ENCODE data around the gene DGLUCY.
A peak's percentile ranks its signal among the peaks of the same experiment; 100 is the strongest.
"Not testable (repeated sequence)": the region's sequence is repeated elsewhere in the genome, so short reads cannot be mapped to it uniquely, and the experiment has no call there.

DGLUCY gene

DNA sequence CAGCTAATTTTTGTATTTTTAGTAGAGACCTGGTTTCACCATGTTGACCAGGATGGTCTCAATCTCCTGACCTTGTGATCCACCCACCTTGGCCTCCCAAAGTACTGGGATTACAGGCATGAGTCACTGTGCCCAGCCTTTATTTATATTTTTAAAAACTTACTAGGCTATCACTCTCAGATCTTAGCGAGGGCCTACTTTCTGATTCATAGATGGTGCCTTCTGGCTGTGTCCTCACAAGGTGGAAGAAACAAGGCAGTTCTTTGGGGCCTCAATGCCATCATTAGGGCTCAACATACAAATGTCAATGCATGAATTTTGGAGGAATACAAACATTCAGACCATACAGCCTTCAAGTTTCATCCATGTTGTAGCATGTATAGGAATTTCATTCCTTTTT is 2.4 kb upstream of the DGLUCY start:
- DNase-seq: no peak

DNA sequence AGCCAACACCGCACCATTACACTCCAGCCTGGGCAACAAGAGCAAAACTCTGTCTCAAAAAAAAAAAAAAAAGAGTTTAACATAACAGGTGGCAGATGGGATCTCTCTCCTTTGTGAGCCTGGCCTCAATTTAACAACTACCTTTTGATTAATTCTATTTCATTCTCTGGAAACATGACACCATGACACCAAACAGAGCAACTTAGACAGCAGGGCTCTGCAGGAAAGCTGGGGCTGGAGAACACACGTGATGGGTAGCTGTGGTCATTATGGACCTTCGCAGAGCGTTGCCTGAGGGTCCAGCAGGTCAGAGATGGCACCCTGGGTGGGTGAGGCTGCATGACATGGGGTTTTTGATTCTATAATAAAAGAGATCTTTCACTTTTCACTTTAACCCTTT is 1.7 kb upstream of the DGLUCY start:
- no peak for DNase-seq

- peak; percentile 89 for DNase-seq
Observed at GRCh38 chr14:91114079-91115065, 499 bp downstream of the DGLUCY start.

GRCh38 chr14:91115986-91116770 is 2.3 kb downstream of the DGLUCY start:
- DNase-seq: peak; percentile 53

DNA sequence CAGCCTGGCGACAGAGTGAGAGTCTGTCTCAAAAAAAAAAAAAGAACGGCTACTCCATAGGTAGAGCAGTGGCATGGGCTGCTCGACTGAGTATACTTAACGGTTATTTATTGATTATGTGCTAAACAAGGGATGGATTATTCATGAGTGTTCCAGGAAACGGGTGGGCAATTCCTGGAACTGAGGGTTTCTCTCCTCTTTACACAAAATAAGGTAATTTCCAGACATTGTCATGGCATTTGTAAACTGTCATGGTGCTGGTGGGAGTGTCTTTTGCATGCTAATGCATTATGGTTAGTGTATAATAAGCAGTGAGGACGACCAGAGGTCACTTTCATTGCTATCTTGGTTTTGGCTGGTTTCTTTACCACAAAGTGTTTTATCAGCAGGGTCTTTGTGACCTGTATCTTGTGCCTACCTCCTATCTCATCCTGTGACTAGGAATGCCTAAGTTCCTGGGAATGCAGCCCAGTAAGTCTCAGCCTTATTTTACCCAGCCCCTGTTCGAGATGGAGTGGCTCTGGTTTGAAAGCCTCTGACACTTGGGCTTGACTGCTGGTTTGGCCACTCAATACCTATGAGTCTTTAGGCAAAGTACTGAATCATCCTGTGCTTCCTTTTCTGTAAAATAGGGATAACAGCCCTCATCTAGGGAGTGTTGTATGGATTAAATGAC is 3.2 kb downstream of the DGLUCY start:
- peak; percentile 34 for DNase-seq

DNA sequence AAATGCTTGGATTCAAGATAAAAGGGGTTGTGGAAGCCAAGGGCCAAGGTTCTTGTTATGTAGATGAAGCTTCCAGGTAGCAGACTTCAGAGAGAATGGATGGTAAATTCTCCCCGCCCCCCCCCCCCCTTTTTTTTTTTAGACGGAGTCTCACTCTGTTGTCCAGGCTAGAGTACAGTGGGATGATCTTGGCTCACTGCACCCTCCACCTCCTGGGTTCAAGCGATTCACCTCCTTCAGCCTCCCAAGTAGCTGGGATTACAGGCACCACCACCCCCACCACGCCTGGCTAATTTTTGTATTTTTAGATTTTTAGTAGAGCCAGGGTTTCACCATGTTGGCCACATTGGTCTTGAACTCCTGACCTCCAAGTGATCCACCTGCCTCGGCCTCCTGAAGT is 4.1 kb downstream of the DGLUCY start:
- DNase-seq: no peak

DNA sequence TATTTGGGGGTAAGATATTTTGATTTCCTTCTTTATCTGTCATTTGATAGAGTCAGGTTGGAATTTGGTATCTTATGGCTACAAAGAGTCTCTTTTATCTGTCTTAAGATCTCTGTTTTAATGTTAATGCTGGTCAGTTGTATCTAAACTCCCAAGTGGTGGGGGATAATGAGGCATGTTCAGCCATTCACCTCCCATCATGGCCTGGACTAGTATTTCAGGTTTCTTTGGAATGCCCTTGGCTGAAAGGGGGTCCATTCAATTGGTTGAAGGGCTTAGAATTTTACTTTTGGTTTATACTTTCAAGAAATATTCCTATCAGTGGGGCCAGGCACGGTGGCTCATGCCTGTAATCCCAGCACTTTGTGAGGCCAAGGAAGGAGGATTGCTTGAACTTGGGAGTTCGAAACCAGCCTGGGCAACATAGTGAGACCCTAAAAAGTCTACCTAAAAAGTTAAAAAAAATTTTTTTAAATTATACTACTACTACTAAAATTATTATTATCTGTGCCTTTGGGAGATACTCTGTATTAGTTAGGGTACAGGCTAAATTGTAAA is 4.7 kb downstream of the DGLUCY start:
- no peak for DNase-seq

DNA sequence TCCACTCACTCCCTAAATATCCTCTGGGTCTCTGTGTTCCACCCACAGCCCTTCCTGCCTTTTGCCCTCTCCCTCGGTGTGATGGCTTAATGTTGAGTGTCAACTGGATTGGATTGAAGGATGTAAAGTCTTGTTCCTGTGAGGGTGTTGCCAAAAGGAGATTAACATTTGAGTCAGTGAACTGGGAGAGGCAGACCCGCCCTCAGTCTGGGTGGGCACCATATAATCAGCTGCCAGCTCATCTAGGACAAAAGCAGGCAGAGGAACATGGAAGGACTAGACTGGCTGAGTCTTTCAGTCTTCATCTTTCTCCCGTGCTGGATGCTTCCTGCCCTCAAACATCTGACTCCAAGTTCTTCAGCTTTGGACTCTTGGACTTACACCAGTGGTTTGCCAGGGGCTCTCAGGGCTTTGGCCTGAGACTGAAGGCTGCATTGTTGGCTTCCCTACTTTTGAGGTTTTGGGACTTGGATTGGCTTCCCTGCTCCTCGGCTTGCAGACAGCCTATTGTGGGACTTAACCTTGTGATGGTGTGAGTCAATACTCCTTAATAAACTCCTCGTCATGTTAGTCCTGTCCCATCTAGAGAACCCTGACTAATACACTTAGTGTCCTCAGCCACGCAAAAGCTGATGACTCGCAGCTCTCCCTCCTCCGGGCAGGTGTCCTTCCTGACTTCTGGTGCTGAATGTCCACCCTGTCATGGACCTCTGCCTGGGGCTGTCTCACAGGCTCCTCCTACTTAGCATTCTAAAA is 5.9 kb downstream of the DGLUCY start:
- peak; percentile 63 for DNase-seq

DNA sequence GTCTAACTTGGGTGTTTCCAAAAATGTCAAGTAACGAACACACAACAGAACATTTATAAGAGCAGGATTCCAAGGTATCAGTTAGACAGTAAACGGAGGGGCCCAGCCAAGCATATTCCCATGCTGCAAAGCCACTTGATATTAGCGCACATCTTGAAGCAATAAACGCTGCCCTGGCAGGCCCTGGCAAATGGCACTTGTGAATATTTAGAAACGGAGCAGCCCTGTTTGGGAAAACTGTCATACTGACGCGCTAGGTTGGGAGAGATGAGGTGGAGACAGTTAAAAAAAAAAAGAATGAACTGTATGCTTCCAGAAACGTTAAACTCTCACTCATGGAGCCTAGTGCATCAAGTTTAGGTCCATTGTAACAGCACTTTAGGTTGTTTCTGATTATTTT is 9.3 kb downstream of the DGLUCY start:
- no peak for DNase-seq

DNA sequence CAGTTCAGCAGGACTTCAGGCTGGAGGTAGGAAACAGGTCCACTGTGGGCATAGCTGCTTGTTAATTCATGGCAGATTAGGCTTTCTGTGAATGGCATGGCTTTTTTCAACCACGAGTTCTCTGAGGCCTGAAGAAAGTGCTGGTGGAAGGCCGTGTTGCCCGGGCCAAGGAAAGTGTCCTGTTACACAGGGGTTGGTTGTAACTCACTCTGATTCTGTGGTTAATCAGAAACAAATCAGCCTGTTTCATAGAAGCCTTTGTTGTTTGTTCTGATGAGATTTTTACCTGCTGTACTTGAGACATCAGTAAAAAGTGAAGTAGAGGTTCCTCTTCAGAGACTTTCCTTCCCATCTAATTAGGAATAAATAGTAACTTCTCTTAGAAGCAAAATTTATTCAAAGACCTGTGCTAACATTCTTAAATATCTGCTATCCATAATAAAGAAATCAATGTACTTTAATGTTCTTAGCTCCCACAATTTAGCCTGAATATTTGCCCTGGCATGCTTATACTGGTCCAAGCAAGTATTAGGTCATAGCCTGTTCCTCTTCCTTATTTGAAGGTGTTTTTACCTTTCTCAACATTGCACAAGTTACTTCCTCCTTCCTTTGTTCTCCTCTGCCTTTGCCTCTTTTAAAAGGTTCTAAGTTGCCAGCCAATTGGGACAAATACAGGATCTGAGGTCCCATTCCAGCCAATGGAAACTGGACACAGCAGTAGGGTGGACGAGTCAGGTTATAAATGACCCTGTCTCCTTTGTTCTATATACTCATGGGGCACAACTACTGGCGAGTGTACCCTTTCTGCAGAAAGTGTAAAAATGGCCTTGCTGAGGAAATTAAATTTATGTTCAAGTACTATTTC is 10.8 kb downstream of the DGLUCY start:
- not testable (repeated sequence) for DNase-seq

GRCh38 chr14:91125271-91125660 is 11.4 kb downstream of the DGLUCY start:
- DNase-seq: peak; percentile 52

DNA sequence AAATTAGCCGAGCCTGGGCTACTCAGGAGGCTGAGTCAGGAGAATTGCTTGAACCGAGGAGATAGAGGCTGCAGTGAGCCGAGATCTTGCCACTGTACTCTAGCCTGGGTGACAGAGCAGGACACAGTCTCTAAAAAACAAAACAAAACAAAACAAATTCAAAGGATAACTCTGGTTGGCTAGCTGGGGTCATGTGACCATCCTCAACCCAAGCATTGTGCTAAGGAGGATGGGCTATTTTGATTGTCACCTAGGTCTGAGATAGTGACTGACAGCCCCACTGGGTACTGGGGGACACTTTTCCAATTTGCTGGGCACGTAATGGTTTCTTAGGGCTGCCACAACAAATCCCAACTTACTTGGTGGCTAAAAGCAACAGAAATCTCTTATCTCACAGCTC is 11.9 kb downstream of the DGLUCY start:
- DNase-seq: no peak

DNA sequence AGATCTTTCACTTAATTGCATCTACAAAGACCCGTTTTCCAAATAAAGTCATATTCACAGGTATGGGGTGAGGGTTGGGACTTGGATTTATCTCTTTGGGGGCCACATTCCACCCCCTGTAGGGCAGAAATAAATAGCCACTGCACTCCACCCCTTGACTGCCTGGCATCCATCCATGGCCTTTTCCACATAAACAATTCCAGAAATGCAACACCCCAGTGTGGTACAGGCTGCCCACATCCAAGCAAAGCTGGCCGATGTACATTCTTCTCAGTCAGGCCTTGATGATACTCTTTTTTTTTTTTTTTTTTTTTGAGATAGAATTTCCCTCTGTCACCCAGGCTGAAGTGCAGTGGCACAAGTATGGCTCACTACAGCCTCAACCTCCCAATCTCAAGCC is 12.9 kb downstream of the DGLUCY start:
- DNase-seq: no peak

- DNase-seq: no peak
Observed at GRCh38 chr14:91127401-91127801, 13.5 kb downstream of the DGLUCY start.

DNA sequence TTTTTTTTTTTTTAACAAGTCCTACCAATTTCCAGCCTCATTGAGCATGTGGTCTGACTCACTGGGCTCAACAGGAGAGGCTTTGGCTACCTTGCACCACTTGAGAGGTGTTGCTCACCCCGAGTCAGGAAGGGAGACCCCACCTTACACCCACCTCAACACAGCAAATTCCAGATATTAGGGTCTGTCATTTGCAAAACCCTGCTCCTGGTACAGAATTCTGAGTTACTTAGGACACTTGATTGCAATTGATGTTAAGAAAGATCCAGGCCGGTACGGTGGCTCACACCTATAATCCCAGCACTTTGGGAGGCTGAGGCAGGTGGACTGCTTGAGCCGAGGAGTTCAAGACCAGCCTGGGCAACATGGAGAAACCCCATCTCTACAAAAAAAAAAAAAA is 14.1 kb downstream of the DGLUCY start:
- DNase-seq: no peak

- DNase-seq: no peak
Observed at GRCh38 chr14:91128699-91129098, 14.8 kb downstream of the DGLUCY start.

DNA sequence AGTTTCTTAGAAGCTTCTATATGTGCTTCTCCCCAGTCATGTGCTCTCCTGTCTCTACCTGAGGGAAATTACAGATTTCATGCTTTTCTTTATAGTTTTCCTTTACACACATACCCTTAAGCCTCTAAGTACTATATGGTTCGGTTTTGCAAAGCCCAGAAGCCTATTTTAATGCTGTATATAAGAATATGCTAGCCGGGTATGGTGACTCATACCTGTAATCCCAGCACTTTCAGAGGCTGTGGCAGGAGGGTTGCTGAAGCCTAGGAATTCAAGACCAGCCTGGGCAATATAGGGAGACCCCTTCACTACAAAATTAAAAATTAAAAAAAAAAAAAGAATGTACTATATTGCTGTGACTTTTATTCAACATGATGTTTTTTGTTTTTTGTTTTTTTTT is 15.4 kb downstream of the DGLUCY start:
- DNase-seq: no peak

- no peak for DNase-seq
Observed at GRCh38 chr14:91135039-91135438, 21.2 kb downstream of the DGLUCY start.

- DNase-seq: peak; percentile 84
Observed at GRCh38 chr14:91138511-91139359, 24.9 kb downstream of the DGLUCY start.

DNA sequence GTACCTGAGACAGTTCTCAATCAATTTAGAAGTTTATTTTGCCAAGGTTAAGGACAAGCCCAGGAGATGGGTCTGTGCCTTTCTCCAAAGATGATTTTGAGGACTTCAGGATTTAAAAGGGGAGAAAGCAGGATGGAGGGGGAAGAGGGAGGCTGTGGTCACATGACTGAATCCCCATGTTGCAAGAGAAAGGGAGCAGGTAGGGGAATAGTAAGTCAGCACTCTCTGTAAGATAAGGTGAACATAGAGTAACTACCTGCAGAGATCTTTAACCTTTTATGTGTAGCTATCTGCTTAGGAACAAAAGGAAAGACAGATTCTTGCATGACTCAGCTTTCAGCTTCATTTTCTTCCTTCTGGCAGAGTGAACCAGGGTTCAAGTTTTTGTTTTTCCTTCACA is 25.9 kb downstream of the DGLUCY start:
- DNase-seq: no peak
